T-helper 2 cell treated with Interferon-gamma antibody and Interleukin-4, amounts not matched to agents 5 μg/mL and 100 μg/mL, for 36 hours (primary cell): ENCODE data around the gene ZNF578.
"Not testable (repeated sequence)": the region's sequence is repeated elsewhere in the genome, so short reads cannot be mapped to it uniquely, and the experiment has no call there.

Experiments
- DNase-seq: peaks from one replicate; pipeline ENCODE4 v3.0.0; 2021; ENCODE audit warnings: low spot score
- H3K27ac Mint-ChIP-seq: one replicate; pipeline ENCODE4 v1.8.0; 2021; ENCODE audit warnings: mild to moderate bottlenecking, mixed read lengths
- H3K27me3 Mint-ChIP-seq: one replicate; pipeline ENCODE4 v1.8.0; 2021; ENCODE audit warnings: low read depth, mixed read lengths
- H3K36me3 Mint-ChIP-seq: one replicate; pipeline ENCODE4 v1.8.0; 2021; ENCODE audit warnings: low read depth, mixed read lengths
- H3K4me1 Mint-ChIP-seq: one replicate; pipeline ENCODE4 v1.8.0; 2021; ENCODE audit warnings: low read depth, mixed read lengths
- H3K4me3 Mint-ChIP-seq: one replicate; pipeline ENCODE4 v1.8.0; 2022; ENCODE audit warnings: mild to moderate bottlenecking, moderate library complexity, mixed read lengths
- H3K9me3 Mint-ChIP-seq: one replicate; pipeline ENCODE4 v1.8.0; 2021; ENCODE audit warnings: mixed read lengths

The ZNF578 gene

DNA sequence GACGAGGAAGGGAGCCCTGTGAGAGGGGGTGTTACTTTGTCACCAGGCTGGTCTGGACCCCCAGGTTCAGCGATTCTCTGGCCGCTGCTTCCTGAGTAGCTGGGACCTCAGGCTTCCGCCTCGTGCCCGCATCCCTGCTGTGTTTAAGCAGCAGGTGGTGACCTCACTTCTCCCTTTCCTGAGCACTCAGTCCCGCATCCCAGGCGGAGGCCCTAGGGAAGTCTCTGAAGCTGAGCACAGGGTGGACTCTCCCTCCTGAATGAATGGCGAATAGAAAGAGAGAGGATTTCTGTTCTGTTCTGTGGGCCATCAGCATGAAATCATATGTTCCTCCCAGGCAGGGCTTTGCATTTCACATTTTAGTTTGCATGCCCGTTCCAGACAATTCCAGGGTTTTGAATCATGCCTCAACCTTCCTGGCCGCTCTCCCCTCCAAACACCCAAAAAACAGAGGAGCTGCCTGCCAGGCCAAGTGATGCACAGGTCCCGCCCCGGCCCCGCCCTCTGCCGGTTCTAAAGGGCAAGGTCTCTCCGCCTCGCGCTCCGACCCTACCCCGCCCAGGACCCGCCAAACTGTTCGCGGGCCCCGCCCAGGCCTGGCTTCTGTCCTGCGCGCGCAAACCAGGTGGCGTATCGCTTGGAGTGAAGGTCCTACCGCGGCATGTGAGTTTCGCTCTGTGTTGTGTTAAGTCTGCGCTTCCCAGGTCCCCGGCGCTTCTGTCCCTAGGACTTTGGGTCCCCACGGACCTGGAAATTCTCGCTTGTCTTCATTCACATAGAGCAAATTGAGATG is 39.0 kb downstream of the ZNF578 start:
- DNase-seq, result no peak
- H3K4me1 Mint-ChIP-seq, result no peaks in the 10 kb centered on the region
- no peak overlapping the region for H3K27ac Mint-ChIP-seq
- peaks cover 2% of the 10 kb centered on the region for H3K36me3 Mint-ChIP-seq
- H3K4me3 Mint-ChIP-seq, result no peak overlapping the region
- H3K27me3 Mint-ChIP-seq, result no peaks in the 10 kb centered on the region
- H3K9me3 Mint-ChIP-seq, result peaks cover 41% of the 10 kb centered on the region

DNA sequence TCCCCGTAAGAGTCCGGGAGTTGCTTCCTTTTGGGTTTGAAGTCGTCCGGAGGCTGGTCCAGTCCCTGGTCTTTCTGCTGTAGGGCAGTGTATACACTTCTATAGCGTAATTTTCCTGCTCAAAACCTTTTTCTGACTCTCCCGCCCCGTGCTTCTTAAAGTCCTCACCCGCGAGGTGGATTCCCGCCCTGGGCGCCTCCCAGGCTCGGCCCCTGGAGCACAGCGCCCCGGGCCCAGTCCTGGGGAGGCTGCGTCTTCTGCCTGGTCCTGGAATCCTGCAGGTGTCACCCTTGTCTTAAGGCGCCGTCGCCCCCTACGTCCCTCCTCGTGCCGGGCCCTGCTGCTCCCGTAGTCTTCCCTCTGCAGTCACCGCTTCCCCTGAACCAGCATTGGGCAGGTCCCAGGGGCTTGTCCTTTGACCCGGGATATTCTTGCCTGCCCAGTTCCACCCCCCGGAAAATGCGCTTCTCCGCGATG is 39.7 kb downstream of the ZNF578 start:
- Mint-ChIP-seq H3K27ac (no peak overlapping the region), H3K27me3 (no peaks in the 10 kb centered on the region), H3K4me1 (no peaks in the 10 kb centered on the region), H3K9me3 (peaks cover 47% of the 10 kb centered on the region), H3K4me3 (no peak overlapping the region), H3K36me3 (peaks cover 2% of the 10 kb centered on the region)
- DNase-seq, result no peak

DNA sequence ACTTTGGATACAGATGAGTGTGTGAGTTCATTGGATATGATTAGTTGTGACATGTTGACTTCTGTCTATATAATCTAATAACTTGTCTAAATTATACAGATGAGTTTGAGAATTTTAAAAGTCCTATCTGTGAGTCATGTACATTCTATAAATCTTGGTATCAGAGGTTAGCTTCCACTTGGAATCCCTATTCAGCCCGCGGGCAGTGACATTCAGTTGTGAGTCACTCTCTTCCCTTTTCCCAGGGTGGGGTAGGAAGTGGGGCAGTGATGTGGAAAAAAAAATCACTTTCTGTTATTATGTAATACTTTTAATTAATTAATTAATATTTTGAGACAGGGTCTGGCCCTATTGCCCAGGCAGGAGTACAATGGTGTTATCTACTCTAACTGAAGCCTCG is 41.2 kb downstream of the ZNF578 start:
- Mint-ChIP-seq H3K9me3 (peaks cover 48% of the 10 kb centered on the region), H3K4me3 (no peak overlapping the region), H3K27me3 (no peaks in the 10 kb centered on the region), H3K4me1 (no peaks in the 10 kb centered on the region), H3K27ac (no peak overlapping the region), H3K36me3 (peaks cover 2% of the 10 kb centered on the region)
- DNase-seq, result no peak

DNA sequence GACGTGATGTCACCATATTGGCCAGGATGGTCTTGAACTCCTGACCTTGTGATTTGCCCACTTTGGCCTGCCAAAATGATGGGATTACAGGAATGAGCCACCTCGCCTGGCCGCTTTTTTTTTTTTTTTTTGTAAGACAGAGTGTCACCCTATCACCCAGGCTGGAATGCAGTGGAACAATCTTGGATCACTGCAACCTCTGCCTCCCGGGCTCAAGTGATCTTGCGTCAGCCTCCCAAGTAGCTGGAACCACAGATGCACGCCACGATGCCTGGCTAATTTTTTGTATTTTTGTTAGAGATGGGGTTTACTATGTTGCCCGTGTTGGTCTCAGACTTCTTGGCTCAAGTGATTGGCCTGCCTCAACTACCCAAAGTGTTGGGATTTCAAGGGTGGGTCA is 45.2 kb downstream of the ZNF578 start:
- Mint-ChIP-seq H3K27me3 (no peaks in the 10 kb centered on the region), H3K27ac (no peak overlapping the region), H3K4me1 (no peaks in the 10 kb centered on the region), H3K4me3 (no peak overlapping the region), H3K36me3 (peaks cover 2% of the 10 kb centered on the region), H3K9me3 (peaks cover 49% of the 10 kb centered on the region)
- DNase-seq, result no peak

DNA sequence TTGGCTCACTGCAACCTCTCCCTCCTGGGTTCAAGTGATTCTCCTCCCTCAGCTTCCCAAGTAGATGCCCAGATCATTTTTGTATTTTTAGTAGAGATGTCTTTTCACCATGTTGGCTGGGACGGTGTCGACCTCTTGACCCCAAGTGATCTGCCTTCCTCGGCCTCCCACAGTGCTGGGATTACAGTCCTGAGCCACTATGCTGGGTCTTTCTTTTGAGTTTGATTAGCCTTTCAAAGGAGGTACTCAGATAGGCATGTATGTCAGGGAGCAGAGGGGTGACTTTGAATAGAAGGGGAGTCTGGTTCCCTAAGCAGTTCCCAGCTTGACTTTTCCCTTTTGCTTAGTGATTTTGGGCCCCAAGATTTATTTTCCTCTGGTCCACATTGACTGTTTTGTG is 47.1 kb downstream of the ZNF578 start:
- not testable (repeated sequence) for H3K27me3 Mint-ChIP-seq, DNase-seq, H3K27ac Mint-ChIP-seq, H3K4me1 Mint-ChIP-seq, H3K36me3 Mint-ChIP-seq, H3K4me3 Mint-ChIP-seq
- H3K9me3 Mint-ChIP-seq, result peaks cover 49% of the 10 kb centered on the region

DNA sequence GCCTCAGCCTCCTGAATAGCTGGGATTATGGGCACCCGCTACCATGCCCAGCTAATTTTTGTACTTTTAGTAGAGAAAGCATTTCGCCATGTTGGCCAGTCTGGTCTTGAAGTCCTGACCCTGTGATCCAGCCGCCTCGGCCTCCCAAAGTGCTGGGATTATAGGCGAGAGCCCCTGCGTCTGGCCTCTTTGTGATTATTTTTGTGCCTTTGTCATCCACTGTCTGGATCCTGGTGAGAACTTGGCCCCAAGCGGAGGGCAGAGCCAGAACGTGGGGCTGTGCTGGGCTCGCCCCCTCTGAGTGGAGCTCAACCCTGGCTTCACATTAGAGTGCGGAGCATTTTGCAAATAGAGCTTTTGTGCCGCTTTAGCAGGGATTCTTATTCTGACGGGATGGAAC is 47.6 kb downstream of the ZNF578 start:
- not testable (repeated sequence) for H3K4me1 Mint-ChIP-seq, H3K4me3 Mint-ChIP-seq, DNase-seq, H3K27ac Mint-ChIP-seq, H3K27me3 Mint-ChIP-seq, H3K36me3 Mint-ChIP-seq
- H3K9me3 Mint-ChIP-seq, result peaks cover 49% of the 10 kb centered on the region

DNA sequence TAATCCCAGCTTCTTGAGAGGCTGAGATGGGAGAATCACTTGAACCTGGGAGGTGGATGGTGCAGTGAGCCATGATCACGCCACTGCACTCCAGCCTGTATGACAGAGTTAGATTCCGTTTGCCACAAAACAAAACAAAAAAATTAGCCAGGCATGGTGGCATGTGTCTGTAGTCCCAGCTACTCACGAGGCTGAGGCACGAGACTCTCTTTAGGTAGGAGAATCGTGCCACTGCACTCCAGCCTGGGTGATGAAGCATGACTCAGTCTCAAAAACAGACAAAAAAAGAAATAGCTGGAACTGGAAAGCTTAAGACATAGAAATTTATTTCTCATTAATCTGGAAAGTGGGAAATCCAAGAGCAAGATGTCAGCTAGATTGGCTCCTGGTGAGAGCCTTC is 53.9 kb downstream of the ZNF578 start:
- Mint-ChIP-seq H3K4me1 (no peaks in the 10 kb centered on the region), H3K27me3 (no peaks in the 10 kb centered on the region), H3K4me3 (no peak overlapping the region), H3K36me3 (peaks cover 1% of the 10 kb centered on the region), H3K27ac (no peak overlapping the region), H3K9me3 (peaks cover 59% of the 10 kb centered on the region)
- no peak for DNase-seq

DNA sequence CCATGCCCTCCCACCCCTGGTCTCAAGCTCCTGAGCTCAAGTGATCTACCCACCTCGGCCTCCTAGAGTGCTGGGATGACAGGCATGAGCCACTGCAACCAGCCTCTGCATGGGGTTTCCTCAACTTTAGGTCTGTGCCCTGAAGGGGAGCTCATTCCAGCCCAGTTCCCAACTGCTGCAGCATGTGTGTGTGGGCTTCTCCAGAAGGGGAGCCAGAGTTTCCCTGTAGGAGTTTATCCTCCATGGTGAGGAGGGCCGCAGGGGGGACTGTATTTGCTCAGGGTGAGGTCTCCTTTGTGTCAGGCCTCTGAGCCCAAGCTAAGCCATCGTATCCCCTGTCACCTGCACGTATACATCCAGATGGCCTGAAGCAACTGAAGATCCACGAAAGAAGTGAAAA is 62.8 kb downstream of the ZNF578 start:
- Mint-ChIP-seq H3K9me3 (peaks cover 74% of the 10 kb centered on the region), H3K4me1 (no peaks in the 10 kb centered on the region), H3K36me3 (peaks cover 6% of the 10 kb centered on the region), H3K27ac (no peak overlapping the region), H3K4me3 (no peak overlapping the region), H3K27me3 (no peaks in the 10 kb centered on the region)
- no peak for DNase-seq

DNA sequence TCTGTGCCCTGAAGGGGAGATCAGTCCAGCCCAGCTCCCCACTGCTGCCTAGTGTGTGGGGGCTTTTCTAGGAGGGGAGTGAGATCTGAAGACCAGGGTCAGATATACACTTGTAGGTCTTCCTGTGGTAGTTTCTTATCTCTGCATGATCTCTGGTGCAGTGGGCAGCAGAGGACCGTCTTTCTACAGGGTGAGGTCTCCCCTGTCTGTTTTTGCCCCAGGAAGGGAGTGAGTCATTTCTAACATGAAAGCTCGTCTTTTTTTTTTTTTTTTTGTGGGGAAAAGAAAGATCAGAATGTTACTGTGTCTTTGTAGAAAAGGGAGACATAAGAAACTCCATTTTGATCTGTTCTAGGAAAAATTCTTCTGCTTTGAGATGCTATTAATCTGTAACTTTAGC is 65.3 kb downstream of the ZNF578 start:
- H3K9me3 Mint-ChIP-seq, result peaks cover 72% of the 10 kb centered on the region
- no peaks in the 10 kb centered on the region for H3K4me1 Mint-ChIP-seq
- H3K27me3 Mint-ChIP-seq, result no peaks in the 10 kb centered on the region
- H3K27ac Mint-ChIP-seq, result no peak overlapping the region
- H3K4me3 Mint-ChIP-seq, result no peak overlapping the region
- no peak for DNase-seq
- H3K36me3 Mint-ChIP-seq, result peaks cover 6% of the 10 kb centered on the region

DNA sequence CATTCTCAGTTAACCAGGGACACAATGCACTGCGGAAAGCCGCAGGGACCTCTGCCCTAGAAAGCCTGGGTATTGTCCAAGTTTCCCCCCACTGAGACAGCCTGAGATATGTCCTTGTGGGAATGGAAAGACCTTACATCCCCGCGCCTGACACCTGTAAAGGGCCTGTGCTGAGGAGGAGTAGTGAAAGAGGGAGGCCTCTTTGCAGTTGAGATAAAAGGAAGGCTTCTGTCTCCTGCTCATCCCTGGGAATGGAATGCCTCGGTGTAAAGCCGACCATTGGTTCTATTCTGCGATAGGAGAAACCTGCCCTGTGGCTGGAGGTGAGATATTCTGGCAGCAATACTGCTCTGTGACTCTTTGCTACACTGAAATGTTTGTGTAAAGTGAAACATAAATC is 65.8 kb downstream of the ZNF578 start:
- not testable (repeated sequence) for H3K36me3 Mint-ChIP-seq, H3K4me3 Mint-ChIP-seq, H3K4me1 Mint-ChIP-seq, H3K27ac Mint-ChIP-seq, DNase-seq, H3K27me3 Mint-ChIP-seq
- H3K9me3 Mint-ChIP-seq, result peaks cover 66% of the 10 kb centered on the region

DNA sequence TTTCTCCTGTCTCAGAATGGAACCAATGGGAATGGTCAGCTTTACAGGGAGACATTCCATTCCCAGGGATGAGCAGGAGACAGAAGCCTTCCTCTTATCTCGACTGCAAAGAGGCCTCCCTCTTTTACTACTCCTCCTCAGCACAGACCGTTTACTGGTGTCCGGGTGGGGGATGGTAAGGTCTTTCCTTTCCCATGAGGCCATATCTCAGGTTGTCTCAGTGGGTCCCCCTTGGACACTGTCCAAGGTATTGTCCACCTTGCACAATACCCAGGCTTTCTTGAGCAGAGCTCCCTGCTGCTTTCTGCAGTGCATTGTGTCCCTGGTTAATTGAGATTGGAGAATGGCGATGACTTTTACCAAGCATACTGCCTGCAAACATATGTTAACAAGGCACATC is 66.7 kb downstream of the ZNF578 start:
- no peaks in the 10 kb centered on the region for H3K27me3 Mint-ChIP-seq
- peaks cover 6% of the 10 kb centered on the region for H3K36me3 Mint-ChIP-seq
- H3K4me3 Mint-ChIP-seq, result no peak overlapping the region
- DNase-seq, result no peak
- H3K9me3 Mint-ChIP-seq, result peaks cover 62% of the 10 kb centered on the region
- H3K4me1 Mint-ChIP-seq, result no peaks in the 10 kb centered on the region
- H3K27ac Mint-ChIP-seq, result no peak overlapping the region

DNA sequence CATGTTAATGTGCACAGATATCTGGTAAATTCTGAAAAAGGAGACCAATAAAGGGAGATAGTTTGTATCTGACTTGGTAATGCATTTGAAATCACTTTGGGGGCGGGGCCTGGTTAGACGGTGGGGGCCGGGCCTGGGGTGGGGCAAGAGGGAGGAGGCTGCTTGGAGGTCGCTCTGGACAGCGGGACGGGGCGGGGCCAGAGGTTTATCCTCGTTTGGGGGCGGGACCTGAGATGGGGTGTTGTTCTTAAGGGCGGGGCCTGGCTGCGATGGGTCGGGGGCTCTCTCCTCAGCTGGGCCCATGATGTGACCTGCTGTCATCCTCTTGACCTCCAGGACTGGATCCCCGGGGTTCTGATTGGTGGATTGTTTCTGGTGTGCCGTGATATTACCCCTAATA is 69.2 kb downstream of the ZNF578 start:
- Mint-ChIP-seq H3K9me3 (peaks cover 46% of the 10 kb centered on the region), H3K27ac (no peak overlapping the region), H3K27me3 (no peaks in the 10 kb centered on the region), H3K4me3 (no peak overlapping the region), H3K36me3 (peaks cover 4% of the 10 kb centered on the region), H3K4me1 (peaks cover 2% of the 10 kb centered on the region)
- DNase-seq, result no peak

DNA sequence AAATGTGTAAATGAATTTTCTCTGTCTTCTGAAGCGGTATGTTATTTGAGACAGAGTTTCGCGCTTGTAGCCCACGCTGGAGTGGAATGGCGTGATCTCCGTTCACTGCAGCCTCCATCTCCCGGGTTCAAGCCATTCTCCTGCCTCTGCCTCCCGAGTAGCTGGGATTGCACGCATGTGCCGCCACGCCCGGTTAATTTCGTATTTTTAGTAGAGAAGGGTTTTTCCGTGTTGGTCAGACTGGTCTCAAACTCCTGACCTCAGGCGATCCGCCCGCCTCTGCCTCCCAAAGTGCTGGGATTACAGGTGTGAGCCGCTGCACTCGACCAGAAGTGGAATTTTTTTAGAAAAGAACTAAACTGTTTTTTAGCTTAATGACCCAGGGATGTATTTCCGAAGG is 70.7 kb downstream of the ZNF578 start:
- H3K27ac Mint-ChIP-seq, result no peak overlapping the region
- no peak overlapping the region for H3K4me3 Mint-ChIP-seq
- H3K9me3 Mint-ChIP-seq, result peaks cover 43% of the 10 kb centered on the region
- H3K36me3 Mint-ChIP-seq, result peaks cover 10% of the 10 kb centered on the region
- H3K4me1 Mint-ChIP-seq, result peaks cover 12% of the 10 kb centered on the region
- no peaks in the 10 kb centered on the region for H3K27me3 Mint-ChIP-seq
- DNase-seq, result no peak

DNA sequence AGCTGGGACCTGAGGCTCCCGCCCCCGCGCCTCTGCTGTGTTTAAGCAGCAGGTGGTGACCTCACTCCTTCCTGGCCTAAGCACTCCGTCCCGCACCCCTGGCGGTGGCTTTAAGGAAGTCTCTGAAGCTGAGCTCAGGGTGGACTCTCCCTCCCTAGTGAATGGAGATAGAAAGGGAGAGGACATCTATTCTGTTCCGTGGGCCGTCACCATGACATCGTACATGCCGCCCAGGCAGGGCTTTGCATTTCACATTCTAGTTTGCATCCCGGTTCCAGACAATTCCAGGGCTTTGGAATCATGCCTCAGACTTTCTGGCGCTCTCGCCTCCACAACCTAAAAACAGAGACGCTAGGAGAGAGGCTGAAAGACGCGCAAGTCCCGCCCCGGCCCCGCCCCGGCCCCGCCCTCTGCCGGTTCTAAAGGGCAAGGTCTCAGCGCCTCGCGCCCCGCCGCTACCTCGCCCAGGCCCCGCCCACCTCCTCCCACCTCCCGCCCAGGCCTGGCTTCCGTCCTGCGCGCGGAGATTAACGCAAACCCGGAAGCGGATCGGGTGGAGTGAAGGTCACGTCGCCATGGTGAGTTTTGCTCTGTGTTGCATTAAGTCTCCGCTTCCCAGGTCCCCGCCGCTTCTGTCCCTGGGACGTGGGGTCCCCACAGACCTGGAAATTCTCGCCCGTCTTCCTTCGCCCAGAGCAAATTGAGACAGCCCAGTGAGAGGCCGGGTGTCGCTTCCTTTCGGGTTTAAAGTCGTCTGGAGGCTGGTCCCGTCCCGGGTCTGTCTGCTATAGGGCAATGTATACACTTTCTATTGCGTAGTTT is 74.0 kb downstream of the ZNF578 start, which contains the start of gene ZNF808:
ZNF808 (plus strand) TSS at position 535 of the 822 bp plus-strand sequence. CDS start 15,617 bp downstream, outside the sequence.
- Mint-ChIP-seq H3K27ac (peak within 1 kb of the TSS; percentile 98), H3K9me3 (peaks cover 29% of the 10 kb centered on the region), H3K27me3 (no peaks in the 10 kb centered on the region), H3K4me3 (peak within 1 kb of the TSS; percentile 99), H3K36me3 (peaks cover 29% of the 10 kb centered on the region), H3K4me1 (peaks cover 14% of the 10 kb centered on the region)
- peak; percentile 86 for DNase-seq
